SH-SY5Y (cell line): ENCODE data around the gene RPP30.

Source experiments
- GATA2 ChIP-seq: IDR thresholded peaks from 2 replicates; pipeline ENCODE4 v1.6.1; 2011; ENCODE audit warnings: mild to moderate bottlenecking, low read depth, low read length
- GATA3 ChIP-seq: IDR thresholded peaks from 2 replicates; pipeline ENCODE4 v1.6.1; 2011; ENCODE audit warnings: low read depth, mild to moderate bottlenecking, low read length, moderate library complexity

Gene RPP30

GRCh38 chr10:90893190-90893589 is 21.4 kb downstream of the RPP30 start:
- TF ChIP-seq GATA3 (no peak), GATA2 (no peak)

GRCh38 chr10:90905925-90906324 is 34.2 kb downstream of the RPP30 start:
- TF ChIP-seq GATA2: no peak
- no peak for TF ChIP-seq GATA3

GRCh38 chr10:90906596-90906995 is 34.8 kb downstream of the RPP30 start:
- no peak for TF ChIP-seq GATA2
- no peak for TF ChIP-seq GATA3

- TF ChIP-seq GATA2: no peak
- no peak for TF ChIP-seq GATA3
These were observed 39.6 kb downstream of the RPP30 start for GRCh38 chr10:90911133-90912051.

GRCh38 chr10:90912174-90912573 is 40.4 kb downstream of the RPP30 start:
- TF ChIP-seq GATA2: no peak
- TF ChIP-seq GATA3: no peak

- TF ChIP-seq GATA2 (no peak), GATA3 (no peak)
These were observed 41.2 kb downstream of the RPP30 start for GRCh38 chr10:90912854-90913479.

GRCh38 chr10:90913774-90914420 is 42.1 kb downstream of the RPP30 start:
- TF ChIP-seq GATA2 (no peak), GATA3 (no peak)

GRCh38 chr10:90914992-90915765 is 43.4 kb downstream of the RPP30 start:
- TF ChIP-seq GATA3 (no peak), GATA2 (no peak)

- TF ChIP-seq GATA2 (no peak), GATA3 (no peak)
These were observed 43.9 kb downstream of the RPP30 start for GRCh38 chr10:90915766-90916075.

GRCh38 chr10:90916392-90917237 is 44.8 kb downstream of the RPP30 start:
- TF ChIP-seq GATA3 (no peak), GATA2 (no peak)

- TF ChIP-seq GATA2 (peak; percentile 79), GATA3 (peak; percentile 95)
These were observed 45.6 kb downstream of the RPP30 start for GRCh38 chr10:90917238-90917967.

GRCh38 chr10:90917968-90918318 is 46.2 kb downstream of the RPP30 start:
- TF ChIP-seq GATA3: 0 out of 2 replicates have a peak, but pooled peaks have one; percentile 26
- no peak for TF ChIP-seq GATA2
